ENCODE results near the gene CXCL1.
A peak's percentile ranks its signal among the peaks of the same experiment; 100 is the strongest.

Gene CXCL1

DNA sequence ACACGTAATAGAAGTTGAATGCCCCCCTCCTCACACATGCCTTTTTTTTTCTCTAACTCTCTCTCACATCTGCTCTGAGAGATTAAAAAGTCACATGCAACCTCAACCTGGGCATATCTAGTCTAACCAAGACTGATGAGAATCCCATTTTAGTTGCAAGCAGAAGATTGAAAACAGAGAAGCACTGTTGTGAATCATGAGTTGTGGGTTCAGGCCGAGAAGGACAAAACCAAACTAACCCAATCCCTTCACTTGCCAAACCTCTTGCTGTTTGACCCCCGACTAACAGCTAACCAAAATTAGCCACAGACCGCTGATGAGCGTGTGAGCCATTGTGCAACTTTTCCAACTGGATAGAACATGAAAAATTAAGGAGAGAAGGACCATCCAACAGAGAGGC is 31.8 kb downstream of the CXCL1 start:
- ATAC-seq (ENCODE audit: low read depth) (no peak), DNase-seq (ENCODE audit: low spot score) (no peak)
- Histone ChIP-seq H3K27ac (ENCODE audit: poor library complexity, severe bottlenecking) (no peak overlapping the region), H3K9me3 (ENCODE audit: severe bottlenecking) (no peaks in the 10 kb centered on the region), H3K36me3 (ENCODE audit: low read depth) (no peaks in the 10 kb centered on the region), H3K27me3 (ENCODE audit: insufficient read depth, poor library complexity, severe bottlenecking) (no peaks in the 10 kb centered on the region), H3K4me1 (ENCODE audit: insufficient read depth, poor library complexity, severe bottlenecking) (no peaks in the 10 kb centered on the region), H3K4me3 (ENCODE audit: severe bottlenecking) (no peak overlapping the region)
- TF ChIP-seq, protein P1, sequence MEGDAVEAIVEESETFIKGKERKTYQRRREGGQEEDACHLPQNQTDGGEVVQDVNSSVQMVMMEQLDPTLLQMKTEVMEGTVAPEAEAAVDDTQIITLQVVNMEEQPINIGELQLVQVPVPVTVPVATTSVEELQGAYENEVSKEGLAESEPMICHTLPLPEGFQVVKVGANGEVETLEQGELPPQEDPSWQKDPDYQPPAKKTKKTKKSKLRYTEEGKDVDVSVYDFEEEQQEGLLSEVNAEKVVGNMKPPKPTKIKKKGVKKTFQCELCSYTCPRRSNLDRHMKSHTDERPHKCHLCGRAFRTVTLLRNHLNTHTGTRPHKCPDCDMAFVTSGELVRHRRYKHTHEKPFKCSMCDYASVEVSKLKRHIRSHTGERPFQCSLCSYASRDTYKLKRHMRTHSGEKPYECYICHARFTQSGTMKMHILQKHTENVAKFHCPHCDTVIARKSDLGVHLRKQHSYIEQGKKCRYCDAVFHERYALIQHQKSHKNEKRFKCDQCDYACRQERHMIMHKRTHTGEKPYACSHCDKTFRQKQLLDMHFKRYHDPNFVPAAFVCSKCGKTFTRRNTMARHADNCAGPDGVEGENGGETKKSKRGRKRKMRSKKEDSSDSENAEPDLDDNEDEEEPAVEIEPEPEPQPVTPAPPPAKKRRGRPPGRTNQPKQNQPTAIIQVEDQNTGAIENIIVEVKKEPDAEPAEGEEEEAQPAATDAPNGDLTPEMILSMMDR (IDR thresholded peaks at IDR 0.05; ENCODE audit: poor library complexity, severe bottlenecking), result no peak

- H3K4me1 ChIP-seq (ENCODE audit: insufficient read depth, poor library complexity, severe bottlenecking), result no peaks in the 10 kb centered on the region
- no peaks in the 10 kb centered on the region for H3K36me3 ChIP-seq (ENCODE audit: low read depth)
- DNase-seq (ENCODE audit: low spot score) (no peak), ATAC-seq (ENCODE audit: low read depth) (peak; percentile 65)
- peak overlapping the region; percentile 43 for H3K27ac ChIP-seq (ENCODE audit: poor library complexity, severe bottlenecking)
- no peak overlapping the region for H3K4me3 ChIP-seq (ENCODE audit: severe bottlenecking)
- no peaks in the 10 kb centered on the region for H3K27me3 ChIP-seq (ENCODE audit: insufficient read depth, poor library complexity, severe bottlenecking)
- TF ChIP-seq, protein P1 (IDR thresholded peaks at IDR 0.05; ENCODE audit: poor library complexity, severe bottlenecking), result no peak
- H3K9me3 ChIP-seq (ENCODE audit: severe bottlenecking), result no peaks in the 10 kb centered on the region
Observed at GRCh38 chr4:73902038-73902637, 32.9 kb downstream of the CXCL1 start.

DNA sequence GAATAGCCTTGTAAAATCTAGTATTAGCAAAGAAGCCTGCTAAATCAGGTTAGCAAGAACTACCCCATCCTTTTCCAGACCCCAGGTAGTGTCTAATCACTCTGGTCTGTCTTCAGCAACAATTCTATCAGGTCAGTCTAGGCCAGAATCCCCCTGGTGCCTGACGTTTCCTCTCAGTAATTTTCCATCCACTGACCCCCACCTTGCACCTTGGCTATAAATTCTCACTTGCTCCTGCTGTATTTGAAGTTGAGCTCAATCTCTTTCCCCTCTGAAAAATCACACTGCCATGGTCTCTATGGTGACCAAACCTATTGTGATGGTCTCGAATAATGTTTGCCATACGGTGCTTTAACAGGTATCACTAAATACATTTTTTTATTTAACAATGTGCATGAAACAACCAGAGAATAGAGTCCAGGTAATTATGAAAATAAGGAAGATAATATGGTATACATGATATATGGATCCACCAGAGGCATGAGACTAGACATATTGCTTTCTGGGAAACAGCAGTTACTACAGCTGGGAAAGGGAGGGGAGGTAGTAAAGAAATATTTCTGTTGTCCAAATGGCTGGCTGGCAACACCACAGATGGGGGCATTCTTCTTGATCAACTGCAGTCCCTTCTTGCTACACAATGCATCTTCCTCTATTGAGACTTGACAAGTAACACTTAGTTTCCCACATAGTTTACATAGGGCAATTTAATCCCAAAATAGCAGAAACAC is 33.8 kb downstream of the CXCL1 start:
- Histone ChIP-seq H3K36me3 (ENCODE audit: low read depth) (no peaks in the 10 kb centered on the region), H3K27ac (ENCODE audit: poor library complexity, severe bottlenecking) (peak overlapping the region; percentile 43), H3K9me3 (ENCODE audit: severe bottlenecking) (no peaks in the 10 kb centered on the region), H3K4me3 (ENCODE audit: severe bottlenecking) (no peak overlapping the region), H3K4me1 (ENCODE audit: insufficient read depth, poor library complexity, severe bottlenecking) (no peaks in the 10 kb centered on the region), H3K27me3 (ENCODE audit: insufficient read depth, poor library complexity, severe bottlenecking) (no peaks in the 10 kb centered on the region)
- TF ChIP-seq, protein P1 (IDR thresholded peaks at IDR 0.05; ENCODE audit: poor library complexity, severe bottlenecking), result no peak
- ATAC-seq (ENCODE audit: low read depth) (no peak), DNase-seq (ENCODE audit: low spot score) (no peak)

GRCh38 chr4:73904491-73904890 is 35.3 kb downstream of the CXCL1 start:
- TF ChIP-seq, protein P1 (IDR thresholded peaks at IDR 0.05; ENCODE audit: poor library complexity, severe bottlenecking), result no peak
- DNase-seq (ENCODE audit: low spot score), result no peak
- Histone ChIP-seq H3K36me3 (ENCODE audit: low read depth) (no peaks in the 10 kb centered on the region), H3K4me3 (ENCODE audit: severe bottlenecking) (no peak overlapping the region), H3K9me3 (ENCODE audit: severe bottlenecking) (no peaks in the 10 kb centered on the region), H3K4me1 (ENCODE audit: insufficient read depth, poor library complexity, severe bottlenecking) (no peaks in the 10 kb centered on the region), H3K27me3 (ENCODE audit: insufficient read depth, poor library complexity, severe bottlenecking) (no peaks in the 10 kb centered on the region), H3K27ac (ENCODE audit: poor library complexity, severe bottlenecking) (no peak overlapping the region)
- ATAC-seq (ENCODE audit: low read depth), result no peak

DNA sequence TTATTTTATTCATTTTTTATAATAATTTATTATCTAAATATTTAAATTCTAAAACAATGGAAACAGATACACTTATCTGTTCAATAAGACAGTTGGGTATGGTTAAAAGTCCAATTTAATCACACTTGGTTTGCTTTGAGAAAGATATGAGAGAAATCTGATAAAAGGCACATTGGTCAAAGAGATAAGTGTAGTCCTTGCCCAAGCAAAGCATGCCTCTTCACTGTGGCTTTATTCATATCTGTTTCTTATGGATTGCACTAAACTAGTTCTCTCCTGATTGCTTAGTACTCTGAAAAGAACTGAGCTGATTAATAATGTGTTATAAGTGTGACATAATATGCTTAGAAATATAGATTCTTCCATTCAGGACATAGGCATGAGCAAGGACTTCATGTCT is 39.8 kb downstream of the CXCL1 start:
- H3K4me1 ChIP-seq (ENCODE audit: insufficient read depth, poor library complexity, severe bottlenecking), result no peaks in the 10 kb centered on the region
- no peaks in the 10 kb centered on the region for H3K36me3 ChIP-seq (ENCODE audit: low read depth)
- ATAC-seq (ENCODE audit: low read depth) (no peak), DNase-seq (ENCODE audit: low spot score) (no peak)
- no peak overlapping the region for H3K27ac ChIP-seq (ENCODE audit: poor library complexity, severe bottlenecking)
- TF ChIP-seq, protein P1 (IDR thresholded peaks at IDR 0.05; ENCODE audit: poor library complexity, severe bottlenecking), result no peak
- H3K4me3 ChIP-seq (ENCODE audit: severe bottlenecking), result no peak overlapping the region
- no peaks in the 10 kb centered on the region for H3K9me3 ChIP-seq (ENCODE audit: severe bottlenecking)
- no peaks in the 10 kb centered on the region for H3K27me3 ChIP-seq (ENCODE audit: insufficient read depth, poor library complexity, severe bottlenecking)
